ENCODE data around the gene NRCAM. TPM values are rescaled to one million over a fixed set of nuclear protein-coding genes. Genes with fewer than 3 reads are reported as not detected.

The NRCAM gene
- total RNA-seq, 1 donor from 2014 or later = 0.53 TPM

GRCh38 chr7:108375668-108376067 lies 80.6 kb downstream of the NRCAM start:
- H3K27ac ChIP-seq = no peak overlapping the region
- TF ChIP-seq, protein P1, sequence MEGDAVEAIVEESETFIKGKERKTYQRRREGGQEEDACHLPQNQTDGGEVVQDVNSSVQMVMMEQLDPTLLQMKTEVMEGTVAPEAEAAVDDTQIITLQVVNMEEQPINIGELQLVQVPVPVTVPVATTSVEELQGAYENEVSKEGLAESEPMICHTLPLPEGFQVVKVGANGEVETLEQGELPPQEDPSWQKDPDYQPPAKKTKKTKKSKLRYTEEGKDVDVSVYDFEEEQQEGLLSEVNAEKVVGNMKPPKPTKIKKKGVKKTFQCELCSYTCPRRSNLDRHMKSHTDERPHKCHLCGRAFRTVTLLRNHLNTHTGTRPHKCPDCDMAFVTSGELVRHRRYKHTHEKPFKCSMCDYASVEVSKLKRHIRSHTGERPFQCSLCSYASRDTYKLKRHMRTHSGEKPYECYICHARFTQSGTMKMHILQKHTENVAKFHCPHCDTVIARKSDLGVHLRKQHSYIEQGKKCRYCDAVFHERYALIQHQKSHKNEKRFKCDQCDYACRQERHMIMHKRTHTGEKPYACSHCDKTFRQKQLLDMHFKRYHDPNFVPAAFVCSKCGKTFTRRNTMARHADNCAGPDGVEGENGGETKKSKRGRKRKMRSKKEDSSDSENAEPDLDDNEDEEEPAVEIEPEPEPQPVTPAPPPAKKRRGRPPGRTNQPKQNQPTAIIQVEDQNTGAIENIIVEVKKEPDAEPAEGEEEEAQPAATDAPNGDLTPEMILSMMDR (IDR thresholded peaks at IDR 0.05) = no peak
- no peaks in the 10 kb centered on the region for H3K9me3 ChIP-seq
- intact Hi-C loops (cut with DNase I) = no loop called here
- H3K4me3 ChIP-seq = no peak overlapping the region
- H3K36me3 ChIP-seq = no peaks in the 10 kb centered on the region
- DNase-seq (ENCODE audit: low spot score in 2 of 2) = no peak
- H3K27me3 ChIP-seq = no peaks in the 10 kb centered on the region
- H3K4me1 ChIP-seq = no peaks in the 10 kb centered on the region

GRCh38 chr7:108374899-108375298 lies 81.3 kb downstream of the NRCAM start:
- H3K9me3 ChIP-seq = no peaks in the 10 kb centered on the region
- no peaks in the 10 kb centered on the region for H3K36me3 ChIP-seq
- H3K27ac ChIP-seq = no peak overlapping the region
- TF ChIP-seq, protein P1 (IDR thresholded peaks at IDR 0.05) = no peak
- H3K27me3 ChIP-seq = no peaks in the 10 kb centered on the region
- no peak overlapping the region for H3K4me3 ChIP-seq
- intact Hi-C loops (cut with DNase I) = no loop called here
- no peak for DNase-seq (ENCODE audit: low spot score in 2 of 2)
- H3K4me1 ChIP-seq = no peaks in the 10 kb centered on the region

DNA sequence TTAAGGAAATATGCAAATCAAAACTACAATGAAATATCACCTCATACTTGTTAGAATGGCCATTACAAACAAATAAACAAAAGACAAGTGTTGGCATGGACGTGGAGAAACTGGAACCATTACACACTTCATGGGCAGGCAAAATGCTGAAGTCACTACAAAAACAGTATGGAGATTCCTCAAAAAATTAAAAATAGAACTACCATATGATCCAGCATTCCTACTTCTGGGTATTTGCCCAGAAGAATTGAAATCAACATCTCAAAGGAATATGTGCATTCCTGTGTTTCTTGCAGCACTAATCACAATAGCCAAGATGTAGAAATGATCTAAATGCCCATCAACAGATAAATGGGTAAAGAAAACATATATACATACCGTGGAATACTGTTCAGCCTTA lies 83.6 kb downstream of the NRCAM start:
- H3K4me1 ChIP-seq = no peaks in the 10 kb centered on the region
- H3K27ac ChIP-seq = no peak overlapping the region
- TF ChIP-seq, protein P1 (IDR thresholded peaks at IDR 0.05) = no peak
- no peaks in the 10 kb centered on the region for H3K36me3 ChIP-seq
- no peaks in the 10 kb centered on the region for H3K27me3 ChIP-seq
- no peak for DNase-seq (ENCODE audit: low spot score in 2 of 2)
- intact Hi-C loops (cut with DNase I) = no loop called here
- no peaks in the 10 kb centered on the region for H3K9me3 ChIP-seq
- H3K4me3 ChIP-seq = no peak overlapping the region

DNA sequence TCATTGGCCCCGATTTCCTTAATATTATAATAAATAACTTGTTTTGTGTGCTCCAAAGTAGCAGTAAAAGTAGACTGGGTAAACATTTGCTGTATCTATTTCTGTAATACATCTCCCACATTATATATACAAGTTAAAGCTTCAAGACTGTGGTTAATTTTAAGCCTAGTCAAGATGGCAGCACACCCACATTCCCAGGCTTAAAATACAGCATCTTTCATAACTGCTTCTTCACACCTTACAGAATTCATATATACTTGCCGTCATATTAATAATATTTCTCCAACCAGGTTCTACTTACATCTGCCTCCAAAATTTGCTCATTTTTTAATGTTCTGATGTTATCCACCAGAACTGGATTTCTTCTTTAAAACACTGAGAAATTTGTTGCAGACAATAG lies 85.6 kb downstream of the NRCAM start:
- Histone ChIP-seq H3K36me3 (no peaks in the 10 kb centered on the region), H3K27me3 (no peaks in the 10 kb centered on the region), H3K4me1 (no peaks in the 10 kb centered on the region), H3K9me3 (no peaks in the 10 kb centered on the region), H3K4me3 (no peak overlapping the region), H3K27ac (no peak overlapping the region)
- intact Hi-C loops (cut with DNase I) = no loop called here
- TF ChIP-seq, protein P1 (IDR thresholded peaks at IDR 0.05) = no peak
- no peak for DNase-seq (ENCODE audit: low spot score in 2 of 2)

DNA sequence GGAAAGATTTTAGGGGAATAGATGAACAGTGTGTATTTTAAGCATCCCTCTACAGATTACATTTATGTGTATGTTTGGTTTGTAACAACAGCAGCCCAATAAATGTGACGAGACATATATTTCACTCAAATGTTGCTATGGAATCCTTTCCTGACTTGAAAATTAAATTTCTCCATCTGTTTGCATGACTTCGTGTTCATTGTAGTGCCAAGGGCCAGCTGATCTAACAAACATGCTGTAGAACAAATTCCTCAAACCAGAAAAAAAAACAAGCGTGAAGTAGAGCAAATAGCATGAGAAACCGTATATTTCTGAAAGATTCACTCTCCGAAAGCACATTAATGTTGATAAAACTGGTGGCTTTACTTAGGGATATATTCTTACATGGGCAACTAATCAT lies 87.8 kb downstream of the NRCAM start:
- H3K4me3 ChIP-seq = no peak overlapping the region
- DNase-seq (ENCODE audit: low spot score in 2 of 2) = no peak
- no peak overlapping the region for H3K27ac ChIP-seq
- no peaks in the 10 kb centered on the region for H3K27me3 ChIP-seq
- TF ChIP-seq, protein P1 (IDR thresholded peaks at IDR 0.05) = no peak
- intact Hi-C loops (cut with DNase I) = no loop called here
- no peaks in the 10 kb centered on the region for H3K4me1 ChIP-seq
- no peaks in the 10 kb centered on the region for H3K36me3 ChIP-seq
- H3K9me3 ChIP-seq = no peaks in the 10 kb centered on the region

- no peak overlapping the region for H3K4me3 ChIP-seq
- H3K27me3 ChIP-seq = no peaks in the 10 kb centered on the region
- H3K4me1 ChIP-seq = no peaks in the 10 kb centered on the region
- intact Hi-C loops (cut with DNase I) = no loop called here
- DNase-seq (ENCODE audit: low spot score in 2 of 2) = no peak
- peaks cover 0 to 3% of the 10 kb centered on the region in 2 donors for H3K9me3 ChIP-seq
- H3K36me3 ChIP-seq = no peaks in the 10 kb centered on the region
- H3K27ac ChIP-seq = no peak overlapping the region
- TF ChIP-seq, protein P1 (IDR thresholded peaks at IDR 0.05) = no peak
Measured at GRCh38 chr7:108367946-108368345, 88.3 kb downstream of the NRCAM start.

All from ascending aorta (tissue), 2 donors.